Transverse colon (tissue), 4 donors: ENCODE results near the gene UBASH3B.

ENCODE experiments used
- EP300 ChIP-seq: sonication (generic); formaldehyde crosslinking; IDR thresholded peaks from one replicate; pipeline ENCODE4 v1.6.1; 2017; ENCODE audit warnings: antibody characterized with exemption, low read depth
- POLR2A ChIP-seq: fragments of 450-650 bp; IDR thresholded peaks from one replicate; pipeline ENCODE4 v1.6.1; 2016; ENCODE audit warnings: antibody characterized with exemption, mild to moderate bottlenecking, moderate library complexity
- POLR2AphosphoS5 ChIP-seq, 3 donors: sonication (generic); formaldehyde crosslinking; IDR thresholded peaks; one replicate each; pipeline ENCODE4 v1.6.1; 2016; ENCODE audit warnings: antibody characterized with exemption in 3 of 3
- TF ChIP-seq, protein P1 (sequence below), 5 experiments: fragments of 200-600 bp in 3 of 5; fragments of 450-650 bp in 2 of 5; sonication (generic) in 3 of 5; IDR thresholded peaks; 1 replicate in 2 of 5; 2 replicates in 3 of 5; pipeline ENCODE4 v1.5.1; 2016 to 2017; ENCODE audit warnings: antibody characterized with exemption in 5 of 5, inconsistent platforms in 3 of 5, mild to moderate bottlenecking in 2 of 5, moderate library complexity in 1 of 5

DNA sequence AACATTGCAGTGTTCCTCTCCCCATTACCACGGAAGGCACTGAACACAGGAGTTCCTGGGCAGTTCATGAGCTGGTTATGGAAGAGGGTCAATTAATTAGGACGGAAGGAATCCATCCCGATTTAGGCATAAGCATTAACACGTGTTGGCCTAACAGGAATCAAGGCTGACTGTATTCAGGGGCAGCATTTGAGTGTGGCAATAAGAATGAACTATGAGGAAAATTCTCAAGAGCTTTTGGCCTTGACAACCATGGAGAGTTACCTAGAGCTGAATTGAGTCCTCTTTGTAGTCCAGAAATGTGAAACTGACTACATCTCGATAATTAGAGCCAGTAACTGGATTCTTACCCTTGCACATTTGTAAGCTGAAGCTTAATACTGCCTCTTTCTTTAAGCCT, 100.4 kb downstream of the UBASH3B start:
- TF ChIP-seq, protein P1, sequence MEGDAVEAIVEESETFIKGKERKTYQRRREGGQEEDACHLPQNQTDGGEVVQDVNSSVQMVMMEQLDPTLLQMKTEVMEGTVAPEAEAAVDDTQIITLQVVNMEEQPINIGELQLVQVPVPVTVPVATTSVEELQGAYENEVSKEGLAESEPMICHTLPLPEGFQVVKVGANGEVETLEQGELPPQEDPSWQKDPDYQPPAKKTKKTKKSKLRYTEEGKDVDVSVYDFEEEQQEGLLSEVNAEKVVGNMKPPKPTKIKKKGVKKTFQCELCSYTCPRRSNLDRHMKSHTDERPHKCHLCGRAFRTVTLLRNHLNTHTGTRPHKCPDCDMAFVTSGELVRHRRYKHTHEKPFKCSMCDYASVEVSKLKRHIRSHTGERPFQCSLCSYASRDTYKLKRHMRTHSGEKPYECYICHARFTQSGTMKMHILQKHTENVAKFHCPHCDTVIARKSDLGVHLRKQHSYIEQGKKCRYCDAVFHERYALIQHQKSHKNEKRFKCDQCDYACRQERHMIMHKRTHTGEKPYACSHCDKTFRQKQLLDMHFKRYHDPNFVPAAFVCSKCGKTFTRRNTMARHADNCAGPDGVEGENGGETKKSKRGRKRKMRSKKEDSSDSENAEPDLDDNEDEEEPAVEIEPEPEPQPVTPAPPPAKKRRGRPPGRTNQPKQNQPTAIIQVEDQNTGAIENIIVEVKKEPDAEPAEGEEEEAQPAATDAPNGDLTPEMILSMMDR (IDR thresholded peaks at IDR 0.05), result no peak
- TF ChIP-seq EP300, result no peak
- no peak for TF ChIP-seq POLR2A
- no peak for TF ChIP-seq POLR2AphosphoS5 (IDR thresholded peaks at IDR 0.05)
